ENCODE measurements around the gene NUDT8.
"Not testable (repeated sequence)": the region's sequence is repeated elsewhere in the genome, so short reads cannot be mapped to it uniquely, and the experiment has no call there.

- TF ChIP-seq POU6F1 (CRISPR knock-in tag; IDR thresholded peaks at IDR 0.05; ENCODE audit: borderline replicate concordance, low read depth); ZFP30 (CRISPR knock-in tag; IDR thresholded peaks at IDR 0.05); ZC3H10 (CRISPR knock-in tag; IDR thresholded peaks at IDR 0.05); CSRNP3 (CRISPR knock-in tag; IDR thresholded peaks at IDR 0.05); PATZ1 (CRISPR knock-in tag; IDR thresholded peaks at IDR 0.05; ENCODE audit: borderline replicate concordance); ISL1 (CRISPR knock-in tag; IDR thresholded peaks at IDR 0.05); ZFP3 (CRISPR knock-in tag; IDR thresholded peaks at IDR 0.05); RARB (CRISPR knock-in tag; IDR thresholded peaks at IDR 0.05); ZNF8 (CRISPR knock-in tag; IDR thresholded peaks at IDR 0.05); ESRRG (CRISPR knock-in tag; IDR thresholded peaks at IDR 0.05): not testable (repeated sequence)
Measured at GRCh38 chr11:67597458-67597857, 32.3 kb downstream of the NUDT8 start.

Measured in SK-N-SH treated with all-trans-retinoic acid at 6 μM for 48 hours (cell line).